Bronchial epithelial cell (primary cell): ENCODE results near the gene MYH10. TPM values are rescaled to one million over a fixed set of nuclear protein-coding genes. Genes with fewer than 3 reads are reported as not detected.

ENCODE experiments used
- DNase-seq: peaks from one replicate; pipeline ENCODE4 v3.0.0-alpha.2; 2010; ENCODE audit warnings: low read depth
- FAIRE-seq: peaks from 2 replicates; lab custom pipeline; 2011; peaks lifted over from hg19 to GRCh38; lab: Jason Lieb, UNC
- H3K27me3 ChIP-seq: 2 replicates; pipeline ENCODE4 v1.5.1; 2011; ENCODE audit warnings: low read length; ENCODE audit not compliant: control insufficient read depth, insufficient read depth
- H3K36me3 ChIP-seq: 2 replicates; pipeline ENCODE4 v1.5.1; 2011; ENCODE audit warnings: low read length; ENCODE audit not compliant: control insufficient read depth, insufficient read depth
- H3K4me3 ChIP-seq: 2 replicates; pipeline ENCODE4 v1.5.1; 2011; ENCODE audit warnings: mild to moderate bottlenecking, low read depth, low read length, control low read depth
- total RNA-seq: library from RNA; depleted of rRNA; stranded (reverse); fragments of >200 nt; gene quantifications from 2 replicates; pipeline ENCODE4 v1.2.1, GENCODE V29; 2014
- TF ChIP-seq, protein P1 (sequence below): IDR thresholded peaks from 2 replicates; pipeline ENCODE4 v1.5.1; 2011; ENCODE audit warnings: mild to moderate bottlenecking, moderate library complexity, low read length, control low read depth, inconsistent platforms; ENCODE audit not compliant: insufficient read depth, severe bottlenecking

MYH10 gene
- total RNA-seq, 1 donor from 2014 or later: 31.6 TPM

DNA sequence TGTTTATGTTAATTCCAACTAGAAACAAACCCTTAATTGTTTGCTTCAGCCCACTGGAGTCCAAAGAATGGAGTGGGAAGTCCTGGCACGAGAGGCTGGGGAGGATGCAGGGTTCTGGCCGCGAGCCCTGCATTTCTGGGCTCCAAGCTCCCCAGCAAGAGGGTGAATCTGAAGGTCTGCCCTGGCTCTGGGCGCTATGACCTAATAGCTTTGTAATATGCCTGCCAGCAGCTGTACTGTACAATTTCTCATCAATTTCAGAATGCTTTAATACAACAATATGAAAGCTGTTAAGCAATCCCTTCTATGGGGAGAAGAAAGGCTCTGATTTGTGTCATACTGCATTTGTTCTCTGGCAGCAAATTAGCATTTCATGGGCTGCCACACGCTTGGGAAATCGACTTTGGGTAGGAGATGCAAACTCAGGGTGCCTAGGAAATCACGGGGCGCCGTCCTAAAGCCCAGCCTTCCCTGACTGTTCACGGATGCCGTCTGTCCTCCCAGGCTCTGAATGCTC is 151.0 kb downstream of the MYH10 start:
- FAIRE-seq (no peak), DNase-seq (no peak)
- TF ChIP-seq, protein P1, sequence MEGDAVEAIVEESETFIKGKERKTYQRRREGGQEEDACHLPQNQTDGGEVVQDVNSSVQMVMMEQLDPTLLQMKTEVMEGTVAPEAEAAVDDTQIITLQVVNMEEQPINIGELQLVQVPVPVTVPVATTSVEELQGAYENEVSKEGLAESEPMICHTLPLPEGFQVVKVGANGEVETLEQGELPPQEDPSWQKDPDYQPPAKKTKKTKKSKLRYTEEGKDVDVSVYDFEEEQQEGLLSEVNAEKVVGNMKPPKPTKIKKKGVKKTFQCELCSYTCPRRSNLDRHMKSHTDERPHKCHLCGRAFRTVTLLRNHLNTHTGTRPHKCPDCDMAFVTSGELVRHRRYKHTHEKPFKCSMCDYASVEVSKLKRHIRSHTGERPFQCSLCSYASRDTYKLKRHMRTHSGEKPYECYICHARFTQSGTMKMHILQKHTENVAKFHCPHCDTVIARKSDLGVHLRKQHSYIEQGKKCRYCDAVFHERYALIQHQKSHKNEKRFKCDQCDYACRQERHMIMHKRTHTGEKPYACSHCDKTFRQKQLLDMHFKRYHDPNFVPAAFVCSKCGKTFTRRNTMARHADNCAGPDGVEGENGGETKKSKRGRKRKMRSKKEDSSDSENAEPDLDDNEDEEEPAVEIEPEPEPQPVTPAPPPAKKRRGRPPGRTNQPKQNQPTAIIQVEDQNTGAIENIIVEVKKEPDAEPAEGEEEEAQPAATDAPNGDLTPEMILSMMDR: no peak
- no peak overlapping the region for H3K4me3 ChIP-seq
- no peaks in the 10 kb centered on the region for H3K27me3 ChIP-seq
- peaks cover 23% of the 10 kb centered on the region for H3K36me3 ChIP-seq

DNA sequence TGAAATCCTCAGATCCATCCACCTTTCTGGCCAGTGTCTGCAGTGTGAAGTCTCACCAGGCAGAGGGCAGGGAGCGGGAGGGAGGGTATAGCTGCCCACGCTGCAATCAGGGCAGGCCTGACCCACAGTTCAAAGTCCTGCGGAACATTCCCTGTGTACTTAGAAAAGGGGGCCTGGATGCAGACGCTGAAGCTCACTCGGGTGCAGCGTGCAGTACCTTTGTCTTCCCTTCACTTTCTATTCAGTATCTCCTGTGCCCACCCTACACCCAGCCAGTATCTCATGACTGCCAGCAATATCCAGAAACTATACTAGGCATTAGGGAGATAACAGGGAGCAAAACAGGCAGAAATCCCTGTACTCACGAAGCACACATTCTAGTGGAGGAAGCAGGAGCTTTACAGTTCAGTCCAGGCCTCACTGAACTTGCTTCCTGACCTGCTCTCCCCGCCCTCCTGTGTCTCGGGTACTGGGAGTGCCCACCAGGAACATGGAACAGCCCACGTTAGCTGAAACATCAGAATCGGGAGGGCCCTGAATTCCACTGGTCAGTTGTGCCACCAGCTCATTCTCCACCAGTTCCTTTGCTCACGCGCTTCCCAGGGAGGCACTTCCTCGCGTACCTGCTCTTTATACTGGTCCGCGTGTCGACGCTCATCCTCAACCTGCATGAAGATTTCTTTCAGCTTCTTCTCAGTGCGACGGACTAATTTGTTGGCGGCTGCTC is 152.6 kb downstream of the MYH10 start:
- FAIRE-seq (no peak), DNase-seq (no peak)
- TF ChIP-seq, protein P1: no peak
- no peak overlapping the region for H3K4me3 ChIP-seq
- H3K27me3 ChIP-seq: no peaks in the 10 kb centered on the region
- H3K36me3 ChIP-seq: peaks cover 22% of the 10 kb centered on the region

DNA sequence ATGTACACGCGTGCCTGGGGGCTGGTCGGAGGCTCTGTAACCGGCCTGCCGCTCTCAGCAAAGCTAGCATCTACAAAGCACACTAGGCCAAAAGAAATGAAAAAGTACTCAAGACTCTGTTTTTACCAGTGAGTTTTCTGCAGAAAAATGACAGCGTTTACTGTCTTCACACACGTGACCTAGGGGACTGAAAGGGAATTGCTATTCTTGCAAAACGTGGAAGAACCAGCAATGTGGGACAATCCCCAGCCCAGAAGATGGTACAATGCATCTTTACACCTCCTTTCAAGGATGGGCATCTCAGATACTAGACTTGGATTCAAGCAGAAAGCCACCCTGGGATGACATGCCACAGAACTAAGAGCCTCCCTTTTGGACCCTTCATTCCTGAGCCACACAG is 153.4 kb downstream of the MYH10 start:
- Histone ChIP-seq H3K36me3 (peaks cover 20% of the 10 kb centered on the region), H3K27me3 (no peaks in the 10 kb centered on the region), H3K4me3 (no peak overlapping the region)
- FAIRE-seq: no peak
- TF ChIP-seq, protein P1: no peak
- DNase-seq: no peak

DNA sequence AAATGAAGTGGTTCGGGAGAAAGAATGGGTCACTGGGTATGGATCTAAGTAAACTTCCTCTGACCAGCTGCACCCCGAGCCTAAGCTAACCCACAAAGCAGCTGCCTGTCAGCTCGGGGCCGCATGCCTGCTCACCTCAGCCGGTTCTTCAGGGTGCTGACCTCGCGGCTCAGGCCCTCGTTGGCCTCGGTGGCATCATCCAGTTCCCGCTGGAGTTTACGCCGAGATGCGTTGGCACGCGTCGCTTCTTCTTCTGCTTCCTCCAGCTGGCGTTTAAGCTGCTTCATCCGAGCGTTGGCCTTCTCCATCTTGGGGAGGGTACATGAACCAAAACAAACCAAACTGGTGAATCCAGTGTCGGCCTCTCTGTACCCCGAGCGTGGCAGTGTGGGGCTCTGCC is 153.8 kb downstream of the MYH10 start:
- Histone ChIP-seq H3K27me3 (no peaks in the 10 kb centered on the region), H3K36me3 (peaks cover 22% of the 10 kb centered on the region), H3K4me3 (no peak overlapping the region)
- no peak for FAIRE-seq
- DNase-seq: no peak
- TF ChIP-seq, protein P1: no peak

DNA sequence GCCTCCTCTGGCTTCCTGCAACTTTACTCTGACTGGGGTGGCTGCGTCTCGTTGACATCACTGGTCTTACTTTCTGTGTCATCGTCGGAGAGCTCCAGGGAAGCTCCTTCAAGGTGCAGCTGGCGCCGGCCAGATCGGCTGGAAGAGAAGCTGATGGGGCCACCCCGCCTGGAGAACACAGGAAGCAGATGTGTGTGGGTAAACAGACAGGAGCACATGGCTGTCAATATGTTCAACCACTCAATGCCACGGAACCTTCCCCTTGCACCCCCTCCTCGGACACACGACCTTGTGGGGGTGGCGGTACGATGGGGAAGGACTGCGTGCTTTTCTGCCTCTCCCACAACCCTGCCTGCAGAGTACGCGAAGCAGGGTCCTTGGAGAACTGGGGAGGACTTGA is 154.7 kb downstream of the MYH10 start:
- H3K27me3 ChIP-seq: no peaks in the 10 kb centered on the region
- TF ChIP-seq, protein P1: no peak
- no peak for DNase-seq
- no peak for FAIRE-seq
- H3K36me3 ChIP-seq: peaks cover 26% of the 10 kb centered on the region
- no peak overlapping the region for H3K4me3 ChIP-seq
